ENCODE data around the gene LRIG3. TPM values are rescaled to one million over a fixed set of nuclear protein-coding genes. Genes with fewer than 3 reads are reported as not detected.
"Not testable (repeated sequence)": the region's sequence is repeated elsewhere in the genome, so short reads cannot be mapped to it uniquely, and the experiment has no call there.

The LRIG3 gene
- total RNA-seq, 2 donors from 2014 or later, result not detected

- not testable (repeated sequence) for H3K36me3 Mint-ChIP-seq, ATAC-seq
Observed at GRCh38 chr12:58902726-58903125, 17.6 kb downstream of the LRIG3 start.

DNA sequence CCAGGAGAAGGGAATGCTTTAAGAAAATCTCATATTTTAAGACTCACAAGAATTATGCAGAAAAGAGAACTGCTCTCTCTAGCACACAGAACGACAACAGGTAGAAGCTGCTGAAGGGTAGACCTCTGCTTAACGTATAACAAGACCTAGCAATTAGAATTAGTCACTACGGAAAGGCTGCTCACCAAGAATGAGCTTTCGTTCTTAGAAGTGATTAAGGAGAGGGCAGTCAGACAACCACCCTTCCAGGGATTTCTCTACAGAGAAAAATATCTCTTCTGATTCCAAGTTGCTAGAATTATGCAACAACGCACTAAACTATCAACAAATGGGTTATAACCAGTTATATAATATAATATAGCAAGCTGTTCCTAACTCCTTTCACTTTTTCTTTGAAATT is 18.6 kb downstream of the LRIG3 start:
- no peaks in the 10 kb centered on the region for H3K27me3 Mint-ChIP-seq
- no peaks in the 10 kb centered on the region for H3K36me3 Mint-ChIP-seq
- no peak overlapping the region for H3K27ac Mint-ChIP-seq
- H3K4me3 Mint-ChIP-seq, result no peak overlapping the region
- no peak for ATAC-seq
- H3K4me1 Mint-ChIP-seq (ENCODE audit: low read depth in 2 of 2), result no peaks in the 10 kb centered on the region
- peaks cover 5% of the 10 kb centered on the region for H3K9me3 Mint-ChIP-seq
- DNase-seq (ENCODE audit: low spot score), result no peak

More at GRCh38 chr12:58902726-58903125, 17.6 kb downstream of the LRIG3 start:
- not testable (repeated sequence) for H3K9me3 Mint-ChIP-seq; DNase-seq (ENCODE audit: low spot score); H3K4me3 Mint-ChIP-seq; H3K4me1 Mint-ChIP-seq (ENCODE audit: low read depth in 2 of 2); H3K27ac Mint-ChIP-seq; H3K27me3 Mint-ChIP-seq

DNA sequence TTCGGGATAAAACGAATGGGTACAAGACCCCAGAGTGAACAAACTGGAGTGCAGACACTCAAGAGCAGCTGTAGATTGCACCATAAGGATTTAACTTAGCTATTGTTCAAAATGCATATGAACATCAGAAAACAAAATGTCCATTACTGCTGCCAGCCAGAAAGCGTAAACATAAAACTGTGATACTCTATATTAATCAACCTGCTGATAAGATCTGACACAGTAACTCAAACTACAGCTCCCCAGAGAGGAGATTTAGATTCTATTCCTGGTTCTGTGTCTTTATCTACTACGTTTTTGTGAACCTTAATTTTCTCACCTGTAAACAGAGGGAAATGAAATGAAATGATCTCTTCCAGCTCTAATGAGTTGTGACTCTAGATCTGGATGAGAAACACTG is 22.3 kb downstream of the LRIG3 start:
- no peak overlapping the region for H3K4me3 Mint-ChIP-seq
- no peaks in the 10 kb centered on the region for H3K36me3 Mint-ChIP-seq
- no peak overlapping the region for H3K27ac Mint-ChIP-seq
- peaks cover 14% of the 10 kb centered on the region for H3K9me3 Mint-ChIP-seq
- no peaks in the 10 kb centered on the region for H3K4me1 Mint-ChIP-seq (ENCODE audit: low read depth in 2 of 2)
- no peak for ATAC-seq
- no peak for DNase-seq (ENCODE audit: low spot score)
- no peaks in the 10 kb centered on the region for H3K27me3 Mint-ChIP-seq

DNA sequence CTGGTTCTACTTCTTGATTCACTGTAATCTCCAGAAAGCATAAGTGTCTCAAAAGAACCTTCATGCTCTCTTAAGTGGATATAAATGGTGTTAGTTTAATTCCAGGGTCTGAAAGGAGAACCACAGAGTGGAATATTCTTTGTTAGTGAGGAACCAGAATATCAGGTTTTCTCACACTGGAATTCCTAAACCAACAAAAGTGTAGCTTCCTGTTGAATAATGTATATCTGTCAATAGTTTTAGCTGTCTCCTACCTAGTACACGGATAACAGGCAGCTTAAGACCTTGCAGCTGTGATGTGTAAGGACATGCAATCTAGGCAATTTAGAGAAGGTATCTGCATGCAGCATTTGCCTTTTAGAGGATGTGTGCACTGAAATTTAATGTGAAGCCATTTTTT is 24.0 kb downstream of the LRIG3 start:
- no peaks in the 10 kb centered on the region for H3K4me1 Mint-ChIP-seq (ENCODE audit: low read depth in 2 of 2)
- DNase-seq (ENCODE audit: low spot score) (no peak), ATAC-seq (no peak)
- peaks cover 16% of the 10 kb centered on the region for H3K9me3 Mint-ChIP-seq
- H3K27me3 Mint-ChIP-seq, result no peaks in the 10 kb centered on the region
- no peak overlapping the region for H3K27ac Mint-ChIP-seq
- no peak overlapping the region for H3K4me3 Mint-ChIP-seq
- H3K36me3 Mint-ChIP-seq, result no peaks in the 10 kb centered on the region

- Mint-ChIP-seq H3K27me3 (no peaks in the 10 kb centered on the region), H3K9me3 (peaks cover 17% of the 10 kb centered on the region), H3K4me1 (ENCODE audit: low read depth in 2 of 2) (no peaks in the 10 kb centered on the region), H3K27ac (no peak overlapping the region), H3K4me3 (no peak overlapping the region), H3K36me3 (no peaks in the 10 kb centered on the region)
- ATAC-seq (peak in 1 of 2 donors; percentile 32), DNase-seq (ENCODE audit: low spot score) (no peak)
Observed at GRCh38 chr12:58895053-58895452, 25.3 kb downstream of the LRIG3 start.

- peaks cover 13% of the 10 kb centered on the region for H3K9me3 Mint-ChIP-seq
- no peak for ATAC-seq
Observed at GRCh38 chr12:58894040-58894439, 26.3 kb downstream of the LRIG3 start.

GRCh38 chr12:58893495-58893894 is 26.8 kb downstream of the LRIG3 start:
- Mint-ChIP-seq H3K4me3 (no peak overlapping the region), H3K27ac (no peak overlapping the region), H3K27me3 (no peaks in the 10 kb centered on the region), H3K36me3 (no peaks in the 10 kb centered on the region), H3K4me1 (ENCODE audit: low read depth in 2 of 2) (no peaks in the 10 kb centered on the region), H3K9me3 (peaks cover 13% of the 10 kb centered on the region)
- no peak for DNase-seq (ENCODE audit: low spot score)
- no peak for ATAC-seq

More at GRCh38 chr12:58894040-58894439, 26.3 kb downstream of the LRIG3 start:
- H3K4me1 Mint-ChIP-seq (ENCODE audit: low read depth in 2 of 2), result no peaks in the 10 kb centered on the region
- no peak overlapping the region for H3K4me3 Mint-ChIP-seq
- no peak for DNase-seq (ENCODE audit: low spot score)
- H3K36me3 Mint-ChIP-seq, result no peaks in the 10 kb centered on the region
- H3K27ac Mint-ChIP-seq, result no peak overlapping the region
- no peaks in the 10 kb centered on the region for H3K27me3 Mint-ChIP-seq

GRCh38 chr12:58889557-58889956 is 30.7 kb downstream of the LRIG3 start:
- H3K4me1 Mint-ChIP-seq (ENCODE audit: low read depth in 2 of 2), result no peaks in the 10 kb centered on the region
- no peak for ATAC-seq
- H3K27ac Mint-ChIP-seq, result no peak overlapping the region
- no peak for DNase-seq (ENCODE audit: low spot score)
- H3K36me3 Mint-ChIP-seq, result no peaks in the 10 kb centered on the region
- H3K9me3 Mint-ChIP-seq, result peaks cover 3% of the 10 kb centered on the region
- H3K4me3 Mint-ChIP-seq, result no peak overlapping the region
- H3K27me3 Mint-ChIP-seq, result no peaks in the 10 kb centered on the region

DNA sequence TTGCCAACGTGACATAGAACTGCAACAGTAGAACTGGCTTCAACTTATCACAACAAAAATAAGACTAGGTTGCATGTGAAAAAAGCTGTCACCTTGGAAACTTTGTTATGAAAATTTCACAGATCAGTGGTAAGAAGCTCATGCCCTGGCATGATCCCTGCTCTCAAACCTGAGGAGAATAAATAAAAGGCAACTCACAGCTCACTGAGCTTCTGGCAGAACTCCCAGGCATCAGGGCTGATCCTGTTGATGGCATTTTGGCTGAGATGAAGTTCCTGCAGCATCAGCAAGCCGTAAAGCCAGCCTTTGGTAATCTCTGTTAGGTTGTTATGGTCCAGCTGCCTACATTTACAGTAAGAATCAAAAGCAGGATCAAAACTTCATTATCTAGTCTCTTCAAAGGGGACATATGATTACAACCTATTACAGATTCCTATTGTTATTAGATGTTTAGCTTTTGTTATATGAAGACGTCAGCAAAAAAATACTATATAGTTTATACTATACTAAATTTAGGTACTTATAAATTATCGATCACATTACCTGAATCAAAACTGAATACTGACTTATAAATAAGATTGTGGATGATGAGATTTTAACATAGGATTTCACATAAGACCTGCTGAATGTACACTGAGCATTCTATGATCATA is 32.0 kb downstream of the LRIG3 start:
- Mint-ChIP-seq H3K36me3 (no peaks in the 10 kb centered on the region), H3K4me1 (ENCODE audit: low read depth in 2 of 2) (no peaks in the 10 kb centered on the region), H3K27me3 (no peaks in the 10 kb centered on the region), H3K4me3 (no peak overlapping the region), H3K9me3 (peaks cover 3% of the 10 kb centered on the region), H3K27ac (no peak overlapping the region)
- DNase-seq (ENCODE audit: low spot score) (no peak), ATAC-seq (no peak)

DNA sequence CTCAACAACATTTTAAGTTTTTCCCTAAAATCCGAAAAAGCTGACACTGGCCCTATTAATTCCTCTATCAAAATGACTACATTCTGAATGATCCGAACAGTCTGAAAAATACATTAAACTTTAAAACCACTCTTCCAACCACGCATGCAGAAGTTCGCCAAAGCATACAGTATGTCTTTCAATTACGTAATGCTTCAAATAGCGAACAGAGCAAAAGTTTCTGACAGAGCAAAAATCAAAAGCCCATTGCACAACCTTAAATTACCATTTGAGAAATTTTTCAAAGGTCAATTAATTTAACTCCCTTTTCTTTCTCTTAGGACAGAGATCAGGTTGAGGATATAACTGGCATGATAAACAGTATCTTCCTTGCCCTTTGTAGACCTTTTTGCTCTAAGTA is 33.2 kb downstream of the LRIG3 start:
- peaks cover 3% of the 10 kb centered on the region for H3K9me3 Mint-ChIP-seq
- H3K27me3 Mint-ChIP-seq, result no peaks in the 10 kb centered on the region
- H3K4me1 Mint-ChIP-seq (ENCODE audit: low read depth in 2 of 2), result no peaks in the 10 kb centered on the region
- DNase-seq (ENCODE audit: low spot score), result no peak
- no peak for ATAC-seq
- no peak overlapping the region for H3K27ac Mint-ChIP-seq
- no peaks in the 10 kb centered on the region for H3K36me3 Mint-ChIP-seq
- H3K4me3 Mint-ChIP-seq, result no peak overlapping the region

DNA sequence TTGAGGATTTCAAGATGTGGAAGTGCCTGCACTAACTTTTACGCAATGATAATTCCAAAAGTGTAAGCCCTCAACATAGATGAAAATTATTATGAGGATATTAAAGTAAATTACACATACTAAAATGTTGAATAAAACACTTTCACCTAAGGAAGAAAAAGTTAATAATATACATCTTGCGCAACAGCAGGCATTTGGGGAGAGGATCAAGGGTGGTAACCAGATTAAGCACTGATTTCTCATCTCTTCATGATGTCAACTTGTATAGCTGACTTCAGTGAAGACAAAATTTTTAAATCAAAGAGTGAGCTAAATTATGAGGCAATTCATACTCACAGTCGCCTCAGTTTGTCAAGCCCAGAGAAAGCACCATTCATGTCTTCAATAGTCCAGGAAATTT is 33.8 kb downstream of the LRIG3 start:
- no peak for ATAC-seq

GRCh38 chr12:58884916-58885315 is 35.4 kb downstream of the LRIG3 start:
- no peaks in the 10 kb centered on the region for H3K27me3 Mint-ChIP-seq
- no peak overlapping the region for H3K27ac Mint-ChIP-seq
- DNase-seq (ENCODE audit: low spot score), result no peak
- no peaks in the 10 kb centered on the region for H3K4me1 Mint-ChIP-seq (ENCODE audit: low read depth in 2 of 2)
- no peaks in the 10 kb centered on the region for H3K36me3 Mint-ChIP-seq
- ATAC-seq, result no peak
- peaks cover 3% of the 10 kb centered on the region for H3K9me3 Mint-ChIP-seq
- H3K4me3 Mint-ChIP-seq, result no peak overlapping the region

More for the DNA sequence above, 33.8 kb downstream of the LRIG3 start:
- Mint-ChIP-seq H3K27me3 (no peaks in the 10 kb centered on the region), H3K36me3 (no peaks in the 10 kb centered on the region), H3K27ac (no peak overlapping the region), H3K4me3 (no peak overlapping the region), H3K4me1 (ENCODE audit: low read depth in 2 of 2) (no peaks in the 10 kb centered on the region), H3K9me3 (peaks cover 3% of the 10 kb centered on the region)
- DNase-seq (ENCODE audit: low spot score), result no peak

DNA sequence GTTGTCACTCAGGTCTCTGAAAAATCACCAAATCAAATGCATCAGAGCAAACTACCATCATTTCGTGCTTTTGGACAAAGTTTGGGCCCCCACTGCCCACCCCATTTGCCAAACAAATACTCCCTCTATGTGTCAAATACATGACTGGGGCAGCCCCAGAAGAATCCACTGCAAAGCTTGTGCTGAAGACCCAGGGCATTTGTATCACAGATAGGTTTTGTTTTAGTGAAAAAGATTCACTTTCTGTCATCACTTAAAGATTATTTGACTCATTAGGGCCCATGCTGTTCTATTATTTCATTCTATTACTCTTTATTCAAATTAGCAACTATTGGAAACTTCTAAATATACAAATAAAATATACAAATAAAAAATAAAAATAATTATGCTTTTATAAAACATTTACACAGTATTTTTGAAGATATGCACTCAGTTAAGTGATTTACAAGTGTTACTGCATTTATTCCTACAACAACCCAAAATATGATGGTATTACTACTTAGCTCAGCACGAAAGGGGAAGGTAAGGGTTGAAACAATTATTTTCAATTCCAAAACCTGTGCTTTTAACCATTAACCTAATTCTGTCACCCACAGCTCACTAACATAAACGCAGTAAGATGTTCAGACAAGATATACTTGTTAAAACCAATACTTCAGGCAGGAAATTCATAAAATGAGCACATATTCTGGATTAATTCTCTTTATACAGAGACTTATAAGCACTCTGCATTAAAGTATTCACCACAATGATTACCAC is 36.5 kb downstream of the LRIG3 start:
- Mint-ChIP-seq H3K4me1 (ENCODE audit: low read depth in 2 of 2) (no peaks in the 10 kb centered on the region), H3K36me3 (no peaks in the 10 kb centered on the region), H3K27me3 (no peaks in the 10 kb centered on the region), H3K4me3 (no peak overlapping the region), H3K27ac (no peak overlapping the region), H3K9me3 (peaks cover 3% of the 10 kb centered on the region)
- ATAC-seq, result no peak
- DNase-seq (ENCODE audit: low spot score), result no peak

- H3K27ac Mint-ChIP-seq, result no peak overlapping the region
- no peaks in the 10 kb centered on the region for H3K4me1 Mint-ChIP-seq (ENCODE audit: low read depth in 2 of 2)
- H3K27me3 Mint-ChIP-seq, result no peaks in the 10 kb centered on the region
- H3K9me3 Mint-ChIP-seq, result peaks cover 3% of the 10 kb centered on the region
- DNase-seq (ENCODE audit: low spot score) (no peak), ATAC-seq (no peak)
- no peaks in the 10 kb centered on the region for H3K36me3 Mint-ChIP-seq
- no peak overlapping the region for H3K4me3 Mint-ChIP-seq
Observed at GRCh38 chr12:58882826-58883225, 37.5 kb downstream of the LRIG3 start.
